A673 (cell line): Measurements from ENCODE around the gene MGAT3. TPM values are rescaled to one million over a fixed set of nuclear protein-coding genes. Genes with fewer than 3 reads are reported as not detected.

Source experiments
- BruUV-seq: library from RNA; stranded (reverse); fragments of 400-500 nt; replicated peaks from 2 replicates; lab custom pipeline; 2021; lab: Mats Ljungman, UMichigan
- CTCF ChIA-PET: fragments of 300-600 bp; sonication (Branson Sonifier 250); formaldehyde crosslinking; loops from one replicate; lab custom pipeline; 2022; ENCODE audit warnings: antibody characterized with exemption; lab: Charles Lee
- POLR2A ChIA-PET: fragments of 300-600 bp; sonication (Branson Sonifier 250); formaldehyde crosslinking; loops from one replicate; lab custom pipeline; 2022; ENCODE audit warnings: antibody characterized with exemption; ENCODE audit not compliant: low non-redundant PET; lab: Charles Lee
- DNase-seq: peaks from one replicate; pipeline ENCODE4 v3.0.0-alpha.2; 2015; ENCODE audit warnings: low spot score
- H3K27ac ChIP-seq: fragments of 200-600 bp; sonication (generic); 2 replicates; pipeline ENCODE4 v1.5.1; 2016; ENCODE audit warnings: mixed run types, low read depth, mild to moderate bottlenecking, mixed read lengths, antibody characterized with exemption, low read length; ENCODE audit not compliant: poor library complexity, severe bottlenecking
- H3K27me3 ChIP-seq: fragments of 200-600 bp; sonication (generic); replicated peaks from 2 replicates; pipeline ENCODE4 v1.6.1; 2017; ENCODE audit warnings: mixed run types, low read depth, mild to moderate bottlenecking, mixed read lengths, antibody characterized with exemption, low read length; ENCODE audit not compliant: insufficient read depth, poor library complexity
- H3K36me3 ChIP-seq: fragments of 200-600 bp; sonication (generic); 2 replicates; pipeline ENCODE4 v1.6.1; 2016; ENCODE audit warnings: mixed run types, mild to moderate bottlenecking, mixed read lengths, antibody characterized with exemption, low read length; ENCODE audit not compliant: insufficient read depth, poor library complexity, severe bottlenecking
- H3K4me1 ChIP-seq: fragments of 200-600 bp; sonication (generic); 2 replicates; pipeline ENCODE4 v1.6.1; 2017; ENCODE audit warnings: mixed run types, mild to moderate bottlenecking, mixed read lengths, antibody characterized with exemption, low read length; ENCODE audit not compliant: insufficient read depth, poor library complexity, severe bottlenecking
- H3K4me3 ChIP-seq: fragments of 200-600 bp; sonication (generic); 2 replicates; pipeline ENCODE4 v1.5.1; 2016; ENCODE audit warnings: low read depth, mixed run types, mild to moderate bottlenecking, mixed read lengths, low read length; ENCODE audit not compliant: poor library complexity, severe bottlenecking
- H3K9me3 ChIP-seq: fragments of 200-600 bp; sonication (generic); 2 replicates; pipeline ENCODE4 v1.6.1; 2016; ENCODE audit warnings: mixed run types, low read depth, mild to moderate bottlenecking, mixed read lengths, antibody characterized with exemption, low read length; ENCODE audit not compliant: poor library complexity, severe bottlenecking
- CTCF ChIP-seq: fragments of 300-800, 200-600 bp; sonication (generic); conservative IDR thresholded peaks from 2 replicates; pipeline ENCODE4 v1.5.1; 2017; ENCODE audit warnings: low read depth, mild to moderate bottlenecking, antibody characterized with exemption, low read length, moderate library complexity, mixed read lengths
- EZH2 ChIP-seq: fragments of 200-600 bp; sonication (generic); IDR thresholded peaks from 2 replicates; pipeline ENCODE4 v1.6.1; 2017; ENCODE audit warnings: borderline replicate concordance, low read depth, mild to moderate bottlenecking, mixed read lengths, antibody characterized with exemption, low read length; ENCODE audit not compliant: poor library complexity, severe bottlenecking
- intact Hi-C: fragments of 100-400 bp; cut with micrococcal nuclease; formaldehyde crosslinking; loops from one replicate; pipeline ENCODE4 v1.10.0; 2022; ENCODE audit not compliant: unreplicated experiment
- total RNA-seq: library from RNA; stranded (reverse); gene quantifications from 2 replicates; pipeline ENCODE4 v1.2.3, GENCODE V29; 2021

Gene MGAT3
- total RNA-seq, 1 experiment from 2014 or later, result 2.7 TPM

- no peak for TF ChIP-seq EZH2
- no peak for TF ChIP-seq CTCF
- H3K4me3 ChIP-seq, result no peak overlapping the region
- no TSS peak for BruUV-seq
- ChIA-PET CTCF (no interaction called here), POLR2A (no interaction called here)
- H3K27ac ChIP-seq, result no peak overlapping the region
- peaks cover 13% of the 10 kb centered on the region for H3K36me3 ChIP-seq
- intact Hi-C loops, result no loop called here
- DNase-seq, result no peak
- no peaks in the 10 kb centered on the region for H3K9me3 ChIP-seq
- peaks cover 27% of the 10 kb centered on the region for H3K4me1 ChIP-seq
- H3K27me3 ChIP-seq, result no peaks in the 10 kb centered on the region
Measured at GRCh38 chr22:39500101-39500500, 43.3 kb downstream of the MGAT3 start.

- TF ChIP-seq CTCF (no peak), EZH2 (no peak)
- ChIA-PET POLR2A (interaction anchor here (1.0 kb wide), 1 partner anchor 21 kb away, joined by 5 read pairs; no protein-coding TSS in a partner anchor), CTCF (interaction anchor here (0.7 to 1.0 kb wide), 4 partner anchors 13 to 102 kb away, joined by 3 to 5 read pairs (median 4); partner anchors contain the start of gene TAB1)
- intact Hi-C loops, result loop anchor here (1.0 kb wide), 1 partner anchor 19 kb away; the partner anchor contains the start of gene ATF4
- Histone ChIP-seq H3K36me3 (peaks cover 29% of the 10 kb centered on the region), H3K4me3 (peak overlapping the region; percentile 82), H3K27ac (peak overlapping the region; percentile 69), H3K27me3 (no peaks in the 10 kb centered on the region), H3K4me1 (peaks cover 27% of the 10 kb centered on the region), H3K9me3 (no peaks in the 10 kb centered on the region)
- BruUV-seq, result no TSS peak
- DNase-seq, result no peak
Measured at GRCh38 chr22:39501644-39502108, 44.9 kb downstream of the MGAT3 start.

GRCh38 chr22:39502109-39502788, 45.4 kb downstream of the MGAT3 start, which contains the start of gene MIEF1:
TSS of gene MIEF1 (plus strand) at chr22:39502290. CDS start at chr22:39511295, 9,005 bp downstream.
- TF ChIP-seq CTCF (peak; percentile 28; the same call in 1 of the 2 replicates), EZH2 (no peak)
- Histone ChIP-seq H3K9me3 (no peaks in the 10 kb centered on the region), H3K27me3 (no peaks in the 10 kb centered on the region), H3K27ac (peak within 1 kb of the TSS; percentile 69), H3K4me1 (peaks cover 27% of the 10 kb centered on the region), H3K4me3 (peak within 1 kb of the TSS; percentile 82), H3K36me3 (peaks cover 32% of the 10 kb centered on the region)
- ChIA-PET CTCF (interaction anchor here (0.6 to 1.0 kb wide), 5 partner anchors 8 to 103 kb away, joined by 3 to 5 read pairs (median 4); partner anchors contain the start of gene TAB1), POLR2A (interaction anchor here (0.6 to 1.0 kb wide), 2 partner anchors 21 to 30 kb away, joined by 3 to 5 read pairs; no protein-coding TSS in a partner anchor)
- DNase-seq, result peak; percentile 95
- BruUV-seq, result no TSS peak
- intact Hi-C loops, result loop anchor here (1.0 kb wide), 1 partner anchor 18 kb away; the partner anchor contains the start of gene ATF4
